Lower leg skin (tissue), 3 donors: ENCODE measurements around the gene KLF6.

Experiments used
- CTCF ChIP-seq, 3 donors: fragments of 450-650 bp; IDR thresholded peaks; one replicate each; pipeline ENCODE4 v1.5.1; 2016; ENCODE audit warnings: antibody characterized with exemption in 3 of 3, mild to moderate bottlenecking in 3 of 3, moderate library complexity in 2 of 3
- POLR2A ChIP-seq, 2 donors: fragments of 450-650 bp; IDR thresholded peaks; one replicate each; pipeline ENCODE4 v1.6.1; 2016 to 2017; ENCODE audit warnings: antibody characterized with exemption in 2 of 2, mild to moderate bottlenecking in 1 of 2, moderate library complexity in 1 of 2

- TF ChIP-seq CTCF (IDR thresholded peaks at IDR 0.05) (no peak), POLR2A (IDR thresholded peaks at IDR 0.05) (no peak)
Measured at GRCh38 chr10:3778692-3779157, 6.3 kb downstream of the KLF6 start.
